ENCODE data around the gene FSD1.

GRCh38 chr19:4358709-4359626 lies 54.6 kb downstream of the FSD1 start:
- TF ChIP-seq CTCF (IDR thresholded peaks at IDR 0.05): no peak
- TF ChIP-seq EZH2 (IDR thresholded peaks at IDR 0.05): no peak
- no peak for TF ChIP-seq EZH2phosphoT487 (IDR thresholded peaks at IDR 0.05)
